H1 (cell line): ENCODE measurements around the gene CLMP. TPM values are rescaled to one million over a fixed set of nuclear protein-coding genes. Genes with fewer than 3 reads are reported as not detected.

Source experiments
- CTCF ChIA-PET: fragments of 300-600 bp; sonication (Branson Sonifier 250); formaldehyde crosslinking; loops from one replicate; lab custom pipeline; 2021; ENCODE audit not compliant: partially characterized antibody; lab: Charles Lee
- POLR2A ChIA-PET: fragments of 300-600 bp; sonication (Branson Sonifier 250); formaldehyde crosslinking; loops from one replicate; lab custom pipeline; 2021; ENCODE audit warnings: inconsistent platforms; ENCODE audit not compliant: partially characterized antibody; lab: Charles Lee
- DNase-seq, 2 experiments: peaks; one replicate each; pipeline versions ENCODE4 v3.0.0 to v3.0.0-alpha.2; 2010 to 2022; ENCODE audit warnings: low spot score in 2 of 2, low read depth in 1 of 2, mixed read lengths in 1 of 2
- FAIRE-seq: peaks from 2 replicates; lab custom pipeline; 2011; peaks lifted over from hg19 to GRCh38; lab: Jason Lieb, UNC
- H2AFZ ChIP-seq: 2 replicates; pipeline ENCODE4 v1.8.1; 2012; ENCODE audit warnings: low read length, inconsistent platforms
- H2AK5ac ChIP-seq: 2 replicates; pipeline ENCODE4 v1.6.1; 2013; ENCODE audit warnings: low read depth, low read length
- H2BK120ac ChIP-seq: replicated peaks from 2 replicates; pipeline ENCODE3; 2013; ENCODE audit warnings: low read depth, low read length, inconsistent platforms
- H2BK12ac ChIP-seq: 2 replicates; pipeline ENCODE4 v1.6.1; 2013; ENCODE audit warnings: low read depth, low read length
- H2BK15ac ChIP-seq: 2 replicates; pipeline ENCODE4 v1.6.1; 2013; ENCODE audit warnings: low read length
- H2BK20ac ChIP-seq: 2 replicates; pipeline ENCODE4 v1.6.1; 2013; ENCODE audit warnings: low read length
- H2BK5ac ChIP-seq: 2 replicates; pipeline ENCODE4 v1.6.1; 2013; ENCODE audit warnings: low read depth, low read length
- H3K14ac ChIP-seq: 2 replicates; pipeline ENCODE4 v1.6.1; 2013; ENCODE audit warnings: inconsistent platforms; ENCODE audit not compliant: insufficient read length
- H3K18ac ChIP-seq: 2 replicates; pipeline ENCODE4 v1.6.1; 2013; ENCODE audit warnings: low read length; ENCODE audit errors: extremely low read depth
- H3K23ac ChIP-seq: 2 replicates; pipeline ENCODE4 v1.6.1; 2013; ENCODE audit warnings: inconsistent platforms; ENCODE audit not compliant: insufficient read length
- H3K23me2 ChIP-seq: 2 replicates; pipeline ENCODE4 v1.6.1; 2013; ENCODE audit warnings: low read depth, low read length
- H3K27ac ChIP-seq: 2 replicates; pipeline ENCODE4 v1.6.1; 2011; ENCODE audit warnings: low read depth, low read length, inconsistent platforms
- H3K27me3 ChIP-seq, 4 experiments: replicated peaks in 1 of 4; 1 replicate in 1 of 4; 2 replicates in 3 of 4; pipeline versions ENCODE4 v1.6.1 to v1.8.1; 2011 to 2013; ENCODE audit warnings: low read length in 3 of 4, mild to moderate bottlenecking in 3 of 4, inconsistent platforms in 2 of 4, mixed read lengths in 2 of 4, moderate library complexity in 1 of 4; ENCODE audit not compliant: control insufficient read depth in 3 of 4, insufficient read depth in 3 of 4; ENCODE audit errors: extremely low read depth in 1 of 4
- H3K36me3 ChIP-seq, 4 experiments: 2 replicates each; pipeline versions ENCODE4 v1.6.1 to v1.8.1; 2011 to 2013; ENCODE audit warnings: mild to moderate bottlenecking in 4 of 4, low read length in 3 of 4, moderate library complexity in 2 of 4, control low read depth in 1 of 4, inconsistent platforms in 1 of 4; ENCODE audit not compliant: insufficient read depth in 4 of 4, control insufficient read depth in 2 of 4
- H3K4ac ChIP-seq: replicated peaks from 2 replicates; pipeline ENCODE3; 2013; ENCODE audit warnings: low read length, low read depth, mixed read lengths, inconsistent platforms; ENCODE audit not compliant: insufficient read length
- H3K4me1 ChIP-seq, 4 experiments: replicated peaks in 1 of 4; 1 replicate in 1 of 4; 2 replicates in 3 of 4; pipeline versions ENCODE4 v1.6.1 to v1.8.1; 2011 to 2013; ENCODE audit warnings: low read length in 3 of 4, inconsistent platforms in 2 of 4, mixed read lengths in 1 of 4; ENCODE audit not compliant: insufficient read depth in 4 of 4, control insufficient read depth in 3 of 4
- H3K4me2 ChIP-seq, 2 experiments: 2 replicates each; pipeline versions ENCODE4 v1.6.1 to v1.8.1; 2011 to 2013; ENCODE audit warnings: low read depth in 2 of 2, low read length in 2 of 2, control low read depth in 1 of 2, inconsistent platforms in 1 of 2, mild to moderate bottlenecking in 1 of 2; ENCODE audit not compliant: insufficient read depth in 1 of 2
- H3K4me3 ChIP-seq, 4 experiments: fragments of 200-600, 300-600 bp in 1 of 4; sonication (generic), shearing (Covaris generic), sonication (Bioruptor Twin) in 1 of 4; 2 replicates each; pipeline versions ENCODE4 v1.5.1 to v1.8.1; 2011 to 2016; ENCODE audit warnings: low read length in 4 of 4, low read depth in 3 of 4, control low read depth in 2 of 4, inconsistent platforms in 2 of 4, mild to moderate bottlenecking in 2 of 4, mixed read lengths in 1 of 4, moderate library complexity in 1 of 4; ENCODE audit not compliant: insufficient read depth in 2 of 4; ENCODE audit errors: extremely low read depth in 1 of 4
- H3K56ac ChIP-seq: replicated peaks from 2 replicates; pipeline ENCODE3; 2013; ENCODE audit warnings: low read depth, mild to moderate bottlenecking, mixed read lengths, low read length, inconsistent platforms; ENCODE audit not compliant: insufficient read length
- H3K79me1 ChIP-seq: 2 replicates; pipeline ENCODE4 v1.6.1; 2013; ENCODE audit warnings: low read depth, low read length, control low read depth
- H3K79me2 ChIP-seq, 2 experiments: 2 replicates each; pipeline versions ENCODE4 v1.6.1 to v1.8.1; 2012 to 2013; ENCODE audit warnings: low read length in 2 of 2, mild to moderate bottlenecking in 2 of 2, inconsistent platforms in 1 of 2; ENCODE audit not compliant: insufficient read depth in 2 of 2, control insufficient read depth in 1 of 2
- H3K9ac ChIP-seq, 4 experiments: replicated peaks in 1 of 4; 1 replicate in 1 of 4; 2 replicates in 3 of 4; pipeline versions ENCODE4 v1.6.1 to v1.8.1; 2011 to 2013; ENCODE audit warnings: low read depth in 3 of 4, low read length in 3 of 4, control low read depth in 2 of 4, mild to moderate bottlenecking in 2 of 4, moderate library complexity in 2 of 4, inconsistent platforms in 1 of 4; ENCODE audit errors: extremely low read depth in 1 of 4
- H3K9me3 ChIP-seq, 2 experiments: 2 replicates each; pipeline versions ENCODE4 v1.6.1 to v1.8.1; 2012 to 2013; ENCODE audit warnings: mild to moderate bottlenecking in 2 of 2, moderate library complexity in 2 of 2, control low read depth in 1 of 2, inconsistent platforms in 1 of 2, low read depth in 1 of 2, low read length in 1 of 2, mixed read lengths in 1 of 2; ENCODE audit not compliant: insufficient read depth in 2 of 2
- H4K20me1 ChIP-seq, 2 experiments: replicated peaks in 1 of 2; 2 replicates each; pipeline versions ENCODE3 to v1.8.1; 2011 to 2013; ENCODE audit warnings: inconsistent platforms in 2 of 2, low read length in 2 of 2, mild to moderate bottlenecking in 1 of 2; ENCODE audit not compliant: insufficient read depth in 2 of 2, control insufficient read depth in 1 of 2
- H4K5ac ChIP-seq: 2 replicates; pipeline ENCODE4 v1.6.1; 2013; ENCODE audit warnings: low read length, low read depth, mixed read lengths, inconsistent platforms; ENCODE audit not compliant: insufficient read length
- H4K8ac ChIP-seq: 2 replicates; pipeline ENCODE4 v1.8.0; 2013; ENCODE audit warnings: mild to moderate bottlenecking, moderate library complexity, low read length, inconsistent platforms; ENCODE audit not compliant: insufficient read depth; ENCODE audit errors: extremely low read depth
- H4K91ac ChIP-seq: replicated peaks from 2 replicates; pipeline ENCODE3; 2013; ENCODE audit warnings: low read length, mixed read lengths, inconsistent platforms; ENCODE audit not compliant: insufficient read length
- POLR2A ChIP-seq, 2 experiments: IDR thresholded peaks; 1 replicate in 1 of 2; 2 replicates in 1 of 2; pipeline ENCODE4 v1.6.1; 2011; ENCODE audit warnings: low read depth in 2 of 2, low read length in 2 of 2, mild to moderate bottlenecking in 2 of 2; ENCODE audit errors: control extremely low read depth in 1 of 2
- SP4 ChIP-seq: IDR thresholded peaks from 2 replicates; pipeline ENCODE4 v1.6.1; 2012; ENCODE audit warnings: low read length, inconsistent platforms
- WGBS, 2 experiments: shearing (Covaris generic) in 1 of 2; methylation state at CpG; one replicate each; pipeline versions ENCODE4 v1.1.6 to v1.1.7; 2013 to 2015; ENCODE audit warnings: low lambda C conversion rate in 2 of 2, mixed read lengths in 2 of 2, inconsistent platforms in 1 of 2, low coverage in 1 of 2, missing lambda C conversion rate in 1 of 2; ENCODE audit not compliant: insufficient replicate concordance in 2 of 2, insufficient coverage in 1 of 2, insufficient read length in 1 of 2; ENCODE audit errors: extremely low coverage in 1 of 2, missing lambda C conversion rate in 1 of 2; 5-methylcytosine and 5-hydroxymethylcytosine counted together
- long read RNA-seq, 2 experiments: library from RNA in 1 of 2; library from capped mRNA in 1 of 2; stranded (forward); transcript quantifications; one replicate each; pipeline ENCODE4 v2.0.0, GENCODE V29; 2021; ENCODE audit warnings: inconsistent platforms in 1 of 2
- polyA minus RNA-seq, 3 experiments: library from RNA; depleted of rRNA, polyadenylated mRNA; stranded (reverse); fragments of >200 nt; gene quantifications; 1 replicate in 2 of 3; 2 replicates in 1 of 3; pipeline ENCODE4 v1.2.3, GENCODE V29; 2011
- polyA plus RNA-seq, 7 experiments: library from polyadenylated mRNA; depleted of rRNA in 3 of 7; stranded (reverse) in 5 of 7; unstranded in 2 of 7; fragments of >200 nt in 5 of 7; fragments of 200-250 nt in 2 of 7; gene quantifications; 1 replicate in 5 of 7; 2 replicates in 1 of 7; 4 replicates in 1 of 7; pipeline versions ENCODE4 v1.2.1 to v1.2.3, GENCODE V29; 2011 to 2013; ENCODE audit warnings: missing spikeins in 2 of 7, mixed read lengths in 2 of 7
- total RNA-seq: library from RNA; stranded (reverse); fragmentation: NEBNext Ultra II Directional; extraction: Animal tissue kit (Norgen Biotek cat#: 25700); gene quantifications from 2 replicates; pipeline ENCODE4 v1.2.1, GENCODE V29; 2021
- TF ChIP-seq, protein P1 (sequence below): IDR thresholded peaks from 2 replicates; pipeline ENCODE4 v1.6.1; 2012; ENCODE audit warnings: low read length, inconsistent platforms

The CLMP gene, protein sequence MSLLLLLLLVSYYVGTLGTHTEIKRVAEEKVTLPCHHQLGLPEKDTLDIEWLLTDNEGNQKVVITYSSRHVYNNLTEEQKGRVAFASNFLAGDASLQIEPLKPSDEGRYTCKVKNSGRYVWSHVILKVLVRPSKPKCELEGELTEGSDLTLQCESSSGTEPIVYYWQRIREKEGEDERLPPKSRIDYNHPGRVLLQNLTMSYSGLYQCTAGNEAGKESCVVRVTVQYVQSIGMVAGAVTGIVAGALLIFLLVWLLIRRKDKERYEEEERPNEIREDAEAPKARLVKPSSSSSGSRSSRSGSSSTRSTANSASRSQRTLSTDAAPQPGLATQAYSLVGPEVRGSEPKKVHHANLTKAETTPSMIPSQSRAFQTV
- 20.8 and 24.1 TPM in 2 replicates for total RNA-seq
- 9.9 and 11.5 TPM in 2 replicates for polyA plus RNA-seq (2011; rRNA removed)
- 15.4 TPM for polyA plus RNA-seq (2011; cell fraction: cytosol; rRNA removed)
- 16.9 TPM for polyA plus RNA-seq (2011; cell fraction: nucleus; rRNA removed)
- polyA plus RNA-seq (2012, experiment 1 of 2): 10.4 to 16.3 TPM (median 14.3 TPM) in 4 replicates
- 2.0 TPM for polyA plus RNA-seq (2012, experiment 2 of 2)
- 15.4 TPM for polyA plus RNA-seq (2013, experiment 1 of 2)
- 16.5 TPM for polyA plus RNA-seq (2013, experiment 2 of 2)
- polyA minus RNA-seq (2011; rRNA and poly(A)+ RNA removed): 58.8 and 90.8 TPM in 2 replicates
- polyA minus RNA-seq (2011; cell fraction: cytosol; rRNA and poly(A)+ RNA removed): 13.3 TPM
- polyA minus RNA-seq (2011; cell fraction: nucleus; rRNA and poly(A)+ RNA removed): 17.5 TPM
- long read RNA-seq, experiment 1, full-length matches to known transcripts: 1 of 25 reads
- long read RNA-seq, experiment 1, partial matches to known transcripts: 6 of 25 reads
- long read RNA-seq, experiment 1, other reads (novel, unspliced or antisense): 18 of 25 reads
- long read RNA-seq, experiment 2, full-length matches to known transcripts: 1 of 3 reads
- long read RNA-seq, experiment 2, partial matches to known transcripts: 1 of 3 reads
- long read RNA-seq, experiment 2, other reads (novel, unspliced or antisense): 1 of 3 reads

DNA sequence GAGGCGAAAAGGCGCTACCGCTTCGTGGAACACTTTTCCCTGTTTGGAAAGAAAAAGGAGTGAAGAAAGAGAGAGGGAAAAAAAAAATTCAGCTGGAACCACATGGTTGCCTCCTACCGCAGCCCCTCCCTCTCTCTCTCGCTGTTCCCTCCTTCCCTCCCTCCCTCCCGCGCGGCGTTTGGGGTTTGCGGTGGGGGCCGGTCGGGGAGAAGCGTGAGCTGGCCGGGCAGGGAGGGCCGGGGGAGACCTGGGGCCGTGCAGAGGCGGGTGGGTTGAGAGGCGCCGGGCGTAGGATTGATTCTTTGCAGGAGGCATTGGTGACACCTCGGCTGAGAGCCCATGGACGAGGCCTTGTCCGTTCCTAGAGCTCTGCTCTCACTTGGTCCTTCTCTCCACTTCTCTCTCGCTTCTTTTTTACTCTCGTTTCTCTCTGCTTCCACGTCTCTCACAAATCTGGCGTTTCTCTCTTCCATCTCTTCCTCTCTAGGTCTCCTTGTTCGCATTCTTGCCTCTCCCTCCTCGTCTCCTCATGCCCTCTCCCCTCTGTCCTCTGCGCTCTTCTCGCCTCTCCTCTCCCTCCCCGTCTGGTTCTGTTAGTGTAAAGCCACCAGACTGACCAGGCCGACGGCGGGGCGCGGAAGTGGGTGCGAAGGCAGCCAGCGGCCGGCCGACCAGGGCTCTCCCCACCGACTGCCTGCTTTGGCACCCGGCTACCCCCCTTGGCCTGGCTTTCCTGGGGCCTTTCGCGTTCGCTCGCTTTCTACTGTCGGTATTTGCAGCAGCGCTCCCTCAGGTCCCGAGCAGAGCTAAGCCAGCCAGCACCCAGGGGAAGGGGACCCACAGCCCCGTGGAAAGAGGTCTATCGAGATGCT lies at the start of gene CLMP:
Gene CLMP, minus strand, starts transcription at position 61 of the 872 bp plus-strand sequence. CDS start 308 bp downstream, outside the sequence.
- peak; percentile 24 for FAIRE-seq
- H3K79me2 ChIP-seq: peaks cover 0 to 37% of the 10 kb centered on the region in 2 experiments; a peak in 2 of 4 replicates
- POLR2A ChIA-PET: interaction anchor here (0.6 to 6.4 kb wide), 20 partner anchors 9 to 391 kb away, joined by 3 to 67 read pairs (median 5); partner anchors contain the start of gene HSPA8
- TF ChIP-seq SP4: no peak
- TF ChIP-seq POLR2A (IDR thresholded peaks at IDR 0.05; ENCODE audit: control extremely low read depth in 1 of 2, low read depth in 2 of 2, low read length in 2 of 2): peak; percentile 26 to 40; a peak in 1 of 3 replicates
- TF ChIP-seq, protein P1, sequence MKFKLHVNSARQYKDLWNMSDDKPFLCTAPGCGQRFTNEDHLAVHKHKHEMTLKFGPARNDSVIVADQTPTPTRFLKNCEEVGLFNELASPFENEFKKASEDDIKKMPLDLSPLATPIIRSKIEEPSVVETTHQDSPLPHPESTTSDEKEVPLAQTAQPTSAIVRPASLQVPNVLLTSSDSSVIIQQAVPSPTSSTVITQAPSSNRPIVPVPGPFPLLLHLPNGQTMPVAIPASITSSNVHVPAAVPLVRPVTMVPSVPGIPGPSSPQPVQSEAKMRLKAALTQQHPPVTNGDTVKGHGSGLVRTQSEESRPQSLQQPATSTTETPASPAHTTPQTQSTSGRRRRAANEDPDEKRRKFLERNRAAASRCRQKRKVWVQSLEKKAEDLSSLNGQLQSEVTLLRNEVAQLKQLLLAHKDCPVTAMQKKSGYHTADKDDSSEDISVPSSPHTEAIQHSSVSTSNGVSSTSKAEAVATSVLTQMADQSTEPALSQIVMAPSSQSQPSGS: no peak

More for the DNA sequence above, at the start of gene CLMP:
- Histone ChIP-seq H3K23ac (no peak within 1 kb of the TSS), H3K56ac (peak within 1 kb of the TSS; percentile 48), H2AFZ (peak within 1 kb of the TSS; percentile 14; the same call in 1 of the 2 replicates), H2BK5ac (peak within 1 kb of the TSS; percentile 93), H3K18ac (peak within 1 kb of the TSS; percentile 98), H3K4me1 (peaks cover 4 to 29% (median 19%) of the 10 kb centered on the region in 4 experiments), H3K4ac (peak within 1 kb of the TSS; percentile 82), H3K9me3 (no peaks in the 10 kb centered on the region), H3K14ac (peak within 1 kb of the TSS; percentile 50), H4K20me1 (no peaks in the 10 kb centered on the region), H3K23me2 (peaks cover 21% of the 10 kb centered on the region; the same call in 1 of the 2 replicates), H4K5ac (peak within 1 kb of the TSS; percentile 51), H3K27me3 (peaks cover 0 to 6% (median 3%) of the 10 kb centered on the region in 4 experiments; a peak in 4 of 7 replicates), H2BK120ac (peak within 1 kb of the TSS; percentile 76), H3K4me2 (peak within 1 kb of the TSS; percentile 93 to 97), H3K9ac (peak within 1 kb of the TSS; percentile 76 to 80 (median 78)), H4K91ac (peak within 1 kb of the TSS; percentile 92), H3K79me1 (peaks cover 2% of the 10 kb centered on the region; the same call in 1 of the 2 replicates), H2BK20ac (peak within 1 kb of the TSS; percentile 88; the same call in 1 of the 2 replicates), H4K8ac (peak within 1 kb of the TSS; percentile 92; the same call in 1 of the 2 replicates), H3K27ac (peak within 1 kb of the TSS; percentile 54; the same call in 1 of the 2 replicates), H2AK5ac (peak within 1 kb of the TSS; percentile 82; the same call in 1 of the 2 replicates), H3K36me3 (no peaks in the 10 kb centered on the region; a peak in 1 of 8 replicates), H2BK15ac (peak within 1 kb of the TSS; percentile 67; the same call in 1 of the 2 replicates), H3K4me3 (peak within 1 kb of the TSS; percentile 53 to 76 (median 69)), H2BK12ac (peak within 1 kb of the TSS; percentile 99)
- peak in 1 of 2 experiments; percentile 83 for DNase-seq
- WGBS, 2 experiments: 0% methylated on average over 26 of the region's 53 CpGs; no CpG with 5 or more reads in 1 of the 2 experiments
- CTCF ChIA-PET: interaction anchor here (0.6 to 2.2 kb wide), 6 partner anchors 22 to 92 kb away, joined by 3 to 5 read pairs (median 3); no protein-coding TSS in a partner anchor
